ENCODE measurements around the gene PLD6. TPM values are rescaled to one million over a fixed set of nuclear protein-coding genes. Genes with fewer than 3 reads are reported as not detected.
"Not testable (repeated sequence)": the region's sequence is repeated elsewhere in the genome, so short reads cannot be mapped to it uniquely, and the experiment has no call there.

Gene PLD6
- total RNA-seq (1 to 10 TPM; 3.4 to 5.6 TPM), polyA plus RNA-seq (ENCODE audit: insufficient read length in 6 of 6) (1 to 10 TPM; 4.1 to 5.9 (median 4.6) TPM)
- long read RNA-seq, donor 1, partial matches to known transcripts = 0 of 2 reads
- long read RNA-seq, donor 1, other reads (novel, unspliced or antisense) = 0 of 2 reads
- long read RNA-seq, donor 2, partial matches to known transcripts = 0 of 1 reads
- long read RNA-seq, donor 2, other reads (novel, unspliced or antisense) = 0 of 1 reads
- long read RNA-seq, donor 3 = 0 reads
- long read RNA-seq, donor 4, partial matches to known transcripts = 0 of 1 reads
- long read RNA-seq, donor 4, other reads (novel, unspliced or antisense) = 0 of 1 reads
- long read RNA-seq, donor 5, partial matches to known transcripts = 0 of 2 reads
- long read RNA-seq, donor 5, other reads (novel, unspliced or antisense) = 0 of 2 reads
- long read RNA-seq, donor 6, partial matches to known transcripts = 0 of 2 reads
- long read RNA-seq, donor 6, other reads (novel, unspliced or antisense) = 0 of 2 reads
- long read RNA-seq, donor 7, partial matches to known transcripts = 0 of 1 reads
- long read RNA-seq, donor 7, other reads (novel, unspliced or antisense) = 0 of 1 reads
- long read RNA-seq, donor 8, partial matches to known transcripts = 0 of 1 reads
- long read RNA-seq, donor 8, other reads (novel, unspliced or antisense) = 0 of 1 reads
- long read RNA-seq, donor 9 = 0 reads
- long read RNA-seq, donor 10 = 0 reads
- long read RNA-seq, donor 11 = 0 reads
- long read RNA-seq, donor 12 = 0 reads

GRCh38 chr17:17206124-17206912 lies at the start of gene PLD6:
Gene PLD6, minus strand, starts transcription at chr17:17206333. Its CDS starts 47 bp downstream, at chr17:17206286.
- Histone ChIP-seq H3K27ac (peak within 1 kb of the TSS; percentile 70 to 78), H3K9me3 (no peaks in the 10 kb centered on the region), H3K4me3 (peak within 1 kb of the TSS; percentile 34 to 58), H3K27me3 (no peaks in the 10 kb centered on the region), H3K36me3 (peaks cover 0 to 23% of the 10 kb centered on the region in 2 donors), H3K4me1 (peaks cover 14 to 35% of the 10 kb centered on the region in 2 donors)
- intact Hi-C loops (cut with DNase I) = no loop called here
- no peak for TF ChIP-seq CTCF (IDR thresholded peaks at IDR 0.05)
- ATAC-seq (peak; percentile 65), DNase-seq (peak in 3 of 4 donors; percentile 53 to 94 (median 79))

- H3K9me3 ChIP-seq; intact Hi-C loops (cut with DNase I); H3K27ac ChIP-seq; H3K4me1 ChIP-seq; DNase-seq; H3K4me3 ChIP-seq; H3K27me3 ChIP-seq; ATAC-seq: not testable (repeated sequence)
- peaks cover 0 to 100% of the 10 kb centered on the region in 2 donors for H3K36me3 ChIP-seq
These were observed 49.6 kb upstream of the PLD6 start for GRCh38 chr17:17255689-17256088.

GRCh38 chr17:17254036-17254435 lies 47.9 kb upstream of the PLD6 start:
- DNase-seq (no peak), ATAC-seq (no peak)
- no peak overlapping the region for H3K27ac ChIP-seq
- no peak for TF ChIP-seq CTCF (IDR thresholded peaks at IDR 0.05)
- H3K4me3 ChIP-seq = no peak overlapping the region
- intact Hi-C loops (cut with DNase I) = no loop called here
- peaks cover 0 to 100% of the 10 kb centered on the region in 2 donors for H3K36me3 ChIP-seq
- no peaks in the 10 kb centered on the region for H3K9me3 ChIP-seq
- H3K27me3 ChIP-seq = no peaks in the 10 kb centered on the region
- no peaks in the 10 kb centered on the region for H3K4me1 ChIP-seq

- Histone ChIP-seq H3K4me3 (no peak overlapping the region), H3K27me3 (no peaks in the 10 kb centered on the region), H3K27ac (no peak overlapping the region), H3K9me3 (no peaks in the 10 kb centered on the region), H3K36me3 (peaks cover 0 to 100% of the 10 kb centered on the region in 2 donors), H3K4me1 (no peaks in the 10 kb centered on the region)
- intact Hi-C loops (cut with DNase I) = no loop called here
- ATAC-seq = no peak
- TF ChIP-seq CTCF (IDR thresholded peaks at IDR 0.05) = no peak
- DNase-seq = no peak
These were observed 47.3 kb upstream of the PLD6 start for GRCh38 chr17:17253406-17253805.

- DNase-seq (no peak), ATAC-seq (no peak)
- Histone ChIP-seq H3K27me3 (no peaks in the 10 kb centered on the region), H3K4me3 (no peak overlapping the region), H3K27ac (no peak overlapping the region), H3K36me3 (peaks cover 0 to 100% of the 10 kb centered on the region in 2 donors), H3K9me3 (no peaks in the 10 kb centered on the region), H3K4me1 (no peaks in the 10 kb centered on the region)
- TF ChIP-seq CTCF (IDR thresholded peaks at IDR 0.05) = no peak
- intact Hi-C loops (cut with DNase I) = no loop called here
These were observed 46.1 kb upstream of the PLD6 start for GRCh38 chr17:17252149-17252661.
